Amniotic stem cell (primary cell): ENCODE results near the gene DIAPH3.

Experiments used
- DNase-seq: peaks from one replicate; lab custom pipeline; 2025; lab: John Stamatoyannopoulos, UW

Gene DIAPH3

DNA sequence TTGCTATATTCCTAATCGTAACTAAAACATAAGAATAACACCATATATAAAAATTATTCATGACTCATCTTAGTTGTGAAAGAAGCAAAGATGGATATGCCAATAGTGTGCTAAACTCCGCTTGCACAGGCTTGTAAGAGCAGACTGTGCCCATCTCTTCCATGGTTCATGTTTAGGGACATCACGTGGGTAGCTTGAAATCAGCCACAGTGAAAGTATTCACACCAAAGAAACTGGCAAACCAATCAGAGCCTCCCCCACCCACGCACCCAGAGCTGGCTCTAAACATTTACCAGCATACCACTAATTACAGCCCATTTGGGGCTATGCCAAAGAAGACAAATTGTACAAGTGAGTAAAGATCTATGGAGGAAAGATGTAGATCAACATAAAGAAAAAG lies 147.5 kb downstream of the DIAPH3 start:
- no peak for DNase-seq

DNA sequence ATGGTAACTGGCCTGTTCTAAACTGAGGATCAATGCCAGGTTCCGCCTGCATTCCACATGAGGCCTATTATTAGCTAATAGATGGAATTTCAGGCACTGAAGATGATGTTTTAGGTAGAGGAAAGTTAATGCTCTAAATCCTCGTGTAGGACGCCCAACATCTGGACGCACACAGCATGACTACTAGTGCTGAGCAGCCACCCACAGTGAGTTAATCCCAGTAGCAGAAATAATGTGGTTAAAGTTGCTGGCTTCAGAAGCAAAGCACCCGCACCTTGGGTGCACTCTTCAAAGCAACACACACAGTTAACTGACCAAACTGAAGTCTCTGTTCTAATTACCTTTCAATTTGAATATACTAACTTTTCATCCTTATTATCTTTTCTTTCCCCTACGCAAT lies 150.6 kb downstream of the DIAPH3 start:
- no peak for DNase-seq

- no peak for DNase-seq
Observed at GRCh38 chr13:60012488-60012887, 151.2 kb downstream of the DIAPH3 start.

DNA sequence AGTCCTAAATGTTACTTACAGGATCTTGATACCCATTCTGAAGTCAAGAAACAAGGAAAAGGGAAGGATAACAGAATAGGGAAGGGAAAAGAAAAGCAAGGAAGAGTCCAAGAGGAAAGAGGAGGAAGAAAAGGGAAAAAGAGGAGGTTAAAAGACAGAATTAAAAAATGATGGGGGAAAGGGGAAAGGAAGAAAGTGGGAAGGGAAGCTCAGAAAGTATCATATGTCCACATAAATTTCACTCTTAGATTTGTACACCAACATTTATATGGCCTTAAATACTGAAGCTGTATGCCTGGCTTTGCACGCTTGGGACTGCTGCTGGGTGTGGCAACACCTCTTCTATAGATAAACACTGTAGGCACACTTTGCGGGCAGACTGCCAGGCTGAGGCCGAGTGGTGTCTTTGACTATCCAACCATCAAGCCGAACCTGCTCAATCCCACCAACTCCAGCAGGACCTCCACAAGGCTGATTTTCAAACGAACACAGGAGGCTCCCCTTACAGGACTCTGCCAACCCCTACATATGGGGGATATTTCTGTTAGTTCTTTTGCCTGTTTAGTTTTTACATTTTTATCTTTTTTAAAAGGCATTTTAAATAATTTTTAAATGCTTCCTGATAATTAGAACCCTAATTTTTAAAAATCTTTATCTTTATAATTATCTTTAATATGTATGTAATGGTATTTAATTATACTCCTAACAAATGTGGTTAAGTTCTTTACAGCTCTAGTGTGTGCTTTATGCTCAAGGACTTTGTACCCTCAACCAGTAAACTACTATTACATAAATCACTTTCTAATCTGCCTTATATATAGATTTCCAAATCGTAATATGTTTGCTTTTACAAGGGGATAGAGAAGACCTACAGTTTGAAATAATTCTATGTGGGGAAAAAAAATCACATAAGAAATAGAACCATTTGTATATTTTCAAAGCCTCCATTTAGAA lies 154.2 kb downstream of the DIAPH3 start:
- DNase-seq = no peak

GRCh38 chr13:60001889-60002288 lies 161.8 kb downstream of the DIAPH3 start:
- DNase-seq = no peak

- no peak for DNase-seq
Observed at GRCh38 chr13:60000976-60001375, 162.8 kb downstream of the DIAPH3 start.

GRCh38 chr13:60000081-60000480 lies 163.6 kb downstream of the DIAPH3 start:
- no peak for DNase-seq

GRCh38 chr13:59997976-59998375 lies 165.8 kb downstream of the DIAPH3 start:
- no peak for DNase-seq

GRCh38 chr13:59996461-59996980 lies 167.2 kb downstream of the DIAPH3 start:
- no peak for DNase-seq

- DNase-seq = no peak
Observed at GRCh38 chr13:59991395-59991794, 172.3 kb downstream of the DIAPH3 start.

- no peak for DNase-seq
Observed at GRCh38 chr13:59982631-59983382, 180.9 kb downstream of the DIAPH3 start.

DNA sequence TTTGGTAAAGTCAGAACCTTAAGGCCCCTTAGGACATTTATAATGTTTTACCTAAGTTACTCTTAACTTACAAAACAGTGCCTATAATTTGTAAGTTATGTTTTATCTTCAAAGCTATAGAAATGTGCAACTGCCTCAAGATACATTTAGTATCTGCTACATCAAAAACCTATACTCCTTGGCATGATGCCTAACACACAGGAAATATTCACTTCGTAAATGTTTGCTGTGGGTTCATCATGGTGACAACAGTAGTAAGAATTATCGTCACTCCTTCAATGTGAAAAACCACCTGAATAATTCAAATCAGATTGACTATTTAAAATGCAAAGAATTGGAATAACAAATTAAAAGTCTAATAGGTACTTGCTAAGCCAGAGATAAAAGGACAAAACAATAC lies 184.1 kb downstream of the DIAPH3 start:
- no peak for DNase-seq

GRCh38 chr13:59978862-59979261 lies 184.9 kb downstream of the DIAPH3 start:
- no peak for DNase-seq

- no peak for DNase-seq
Observed at GRCh38 chr13:59976856-59977255, 186.9 kb downstream of the DIAPH3 start.

DNA sequence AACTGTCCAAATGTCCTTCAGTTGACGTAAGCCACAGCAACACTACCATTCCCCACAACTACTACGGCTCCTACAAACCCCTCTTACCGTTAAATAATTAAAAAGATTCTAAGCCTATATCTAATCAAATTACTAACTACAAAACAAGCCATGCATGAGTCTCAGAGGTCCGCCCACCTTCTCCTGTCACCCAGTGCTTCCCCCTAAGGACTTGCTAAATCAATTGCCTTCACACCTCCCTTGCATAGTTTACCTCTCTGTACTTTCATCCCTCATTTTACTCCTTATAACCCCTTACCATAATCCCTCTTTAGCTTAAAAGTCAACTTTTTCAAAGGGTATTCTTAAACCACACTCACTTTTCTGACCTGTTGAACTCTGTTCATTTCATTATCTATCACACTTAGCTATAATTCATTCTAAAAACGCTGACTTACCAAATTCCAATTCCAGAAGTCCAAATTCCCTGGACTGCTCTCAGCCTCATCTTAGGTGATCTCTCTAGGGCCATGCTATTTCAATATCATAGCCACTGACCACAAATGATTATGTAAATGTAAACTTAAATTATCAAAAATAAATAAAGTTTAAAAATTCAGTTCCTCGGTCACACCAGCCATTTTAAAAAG lies 187.8 kb downstream of the DIAPH3 start:
- DNase-seq = no peak

DNA sequence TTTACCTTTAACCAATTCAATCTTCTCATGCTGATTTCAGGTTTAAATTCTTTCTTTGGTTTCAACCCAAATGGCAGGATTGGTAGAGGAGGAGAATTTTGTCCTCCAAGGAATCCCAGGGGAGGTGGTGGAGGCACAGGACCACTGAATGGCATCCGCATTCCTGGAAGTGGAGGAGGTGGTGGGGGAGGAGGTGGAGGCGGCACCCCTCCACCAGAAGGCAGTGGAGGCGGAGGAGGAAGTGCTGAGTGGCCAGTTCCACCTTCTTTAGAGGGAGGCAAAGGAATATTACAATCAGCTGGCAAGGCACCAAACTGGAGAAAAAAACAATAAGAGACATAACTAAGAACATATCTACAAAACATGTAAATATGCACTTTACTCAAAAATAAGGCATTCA lies 192.9 kb downstream of the DIAPH3 start:
- DNase-seq = no peak

DNA sequence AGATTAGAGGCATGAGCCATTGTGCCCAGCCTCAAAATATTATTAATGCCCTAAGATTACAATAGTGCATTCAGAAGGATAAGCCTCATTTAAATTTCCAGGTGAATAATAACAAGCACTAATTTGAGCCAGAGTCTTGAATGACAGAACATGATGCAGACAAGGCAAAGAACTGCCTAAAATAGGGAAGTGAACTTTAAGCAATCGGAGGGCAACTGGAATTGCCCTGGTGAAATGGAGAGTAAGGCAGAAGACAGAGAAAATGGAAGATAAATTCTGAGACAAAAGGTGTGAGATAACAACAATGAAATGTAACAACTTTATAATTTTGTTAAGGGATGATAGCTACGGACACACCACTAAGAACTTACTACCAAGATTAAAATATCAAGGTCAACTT lies 199.9 kb downstream of the DIAPH3 start:
- no peak for DNase-seq

DNA sequence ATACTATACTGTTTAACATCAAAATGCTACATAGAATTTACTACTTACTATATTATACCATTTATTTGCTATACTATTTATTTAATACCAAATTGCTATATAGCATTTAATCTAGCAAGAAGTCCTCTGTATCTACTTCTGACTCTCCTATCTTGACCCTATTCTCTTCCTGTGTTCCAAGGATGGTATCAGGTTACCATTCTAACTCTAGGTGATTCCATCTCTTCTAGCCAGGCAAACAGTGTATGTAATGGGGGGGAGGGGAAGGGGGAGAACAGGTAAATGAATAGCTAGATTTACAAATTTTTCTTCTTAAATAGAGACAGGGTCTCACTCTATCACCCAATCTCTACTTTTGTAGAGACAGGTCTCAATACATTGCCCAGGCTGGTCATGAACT lies 200.3 kb downstream of the DIAPH3 start:
- DNase-seq = no peak

DNA sequence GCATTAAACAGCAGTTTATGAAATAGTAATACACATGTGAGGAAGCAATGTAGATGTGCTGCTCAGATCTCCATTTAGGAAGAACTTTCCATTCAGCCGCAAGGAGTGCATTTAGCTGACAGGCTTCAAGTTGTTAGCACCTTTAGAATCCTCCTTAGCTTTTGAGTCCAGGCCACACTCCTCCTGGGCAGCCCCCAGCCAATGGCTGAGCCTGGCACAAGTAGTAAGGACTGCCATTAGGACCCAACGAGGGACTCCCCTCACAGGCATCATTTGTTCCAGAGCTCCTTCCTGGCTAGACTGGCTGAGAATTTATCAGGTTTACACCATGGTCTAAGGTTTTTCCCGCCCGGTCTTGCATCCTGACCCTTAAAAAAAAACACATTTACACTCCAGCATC lies 201.4 kb downstream of the DIAPH3 start:
- DNase-seq = no peak

GRCh38 chr13:59960683-59961082 lies 203.0 kb downstream of the DIAPH3 start:
- DNase-seq = no peak

DNA sequence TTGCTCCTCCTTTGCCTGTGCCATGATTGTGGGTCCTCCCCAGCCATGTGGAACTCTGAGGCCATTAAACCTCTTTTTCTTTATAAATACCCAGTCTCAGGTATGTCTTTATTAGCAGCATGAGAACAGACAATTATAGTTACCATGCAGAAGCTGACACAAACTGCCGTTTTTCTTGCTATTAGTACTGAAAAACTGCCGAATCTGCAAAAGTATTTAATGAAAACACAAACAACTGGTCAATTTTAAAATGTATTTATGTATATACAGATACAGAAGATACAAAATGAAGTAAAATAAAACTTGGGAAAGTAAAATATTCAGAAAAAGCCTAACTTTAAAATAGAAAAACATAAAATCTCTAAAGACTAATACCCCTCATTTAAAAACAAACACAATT lies 206.3 kb downstream of the DIAPH3 start:
- no peak for DNase-seq

DNA sequence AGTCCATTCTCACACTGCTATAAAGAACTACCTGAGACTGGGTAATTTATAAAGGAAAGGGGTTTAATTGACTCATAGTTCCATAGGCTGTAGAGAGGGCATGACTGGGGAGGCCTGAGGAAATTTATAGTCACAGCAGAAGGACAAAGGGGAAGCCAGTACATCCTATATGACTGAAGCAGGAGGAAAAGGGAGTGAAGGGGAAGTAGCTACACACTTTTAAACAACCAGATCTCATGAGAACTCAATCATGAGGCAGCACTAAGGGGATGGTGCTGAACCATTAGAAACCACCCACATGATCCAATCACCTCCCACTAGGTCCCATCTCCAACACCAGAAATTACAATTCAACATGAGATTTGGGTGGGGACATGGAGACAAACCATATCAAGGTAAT lies 209.1 kb downstream of the DIAPH3 start:
- DNase-seq = no peak

DNA sequence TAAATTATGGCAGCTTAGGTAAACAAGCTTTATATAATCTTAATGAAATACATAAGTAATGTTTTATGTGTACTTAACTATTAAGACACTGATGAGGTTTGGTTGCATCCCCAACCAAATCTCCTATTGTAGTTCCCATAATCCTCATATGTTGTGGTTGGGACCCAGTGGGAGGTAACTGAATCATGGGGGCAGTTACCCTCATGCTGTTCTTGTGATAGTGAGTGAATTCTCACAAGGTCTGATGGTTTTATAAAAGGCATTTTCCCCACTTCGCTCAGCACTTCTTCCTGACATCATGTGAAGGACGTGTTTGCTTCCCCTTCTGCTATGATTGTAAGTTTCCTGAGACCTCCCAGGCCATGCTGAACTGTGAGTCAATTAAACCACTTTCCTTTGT lies 212.7 kb downstream of the DIAPH3 start:
- DNase-seq = no peak
